Measurements from ENCODE around the gene KNDC1. TPM values are rescaled to one million over a fixed set of nuclear protein-coding genes. Genes with fewer than 3 reads are reported as not detected.

Gene KNDC1
- total RNA-seq, 1 experiment from 2014 or later: 15.7 TPM

DNA sequence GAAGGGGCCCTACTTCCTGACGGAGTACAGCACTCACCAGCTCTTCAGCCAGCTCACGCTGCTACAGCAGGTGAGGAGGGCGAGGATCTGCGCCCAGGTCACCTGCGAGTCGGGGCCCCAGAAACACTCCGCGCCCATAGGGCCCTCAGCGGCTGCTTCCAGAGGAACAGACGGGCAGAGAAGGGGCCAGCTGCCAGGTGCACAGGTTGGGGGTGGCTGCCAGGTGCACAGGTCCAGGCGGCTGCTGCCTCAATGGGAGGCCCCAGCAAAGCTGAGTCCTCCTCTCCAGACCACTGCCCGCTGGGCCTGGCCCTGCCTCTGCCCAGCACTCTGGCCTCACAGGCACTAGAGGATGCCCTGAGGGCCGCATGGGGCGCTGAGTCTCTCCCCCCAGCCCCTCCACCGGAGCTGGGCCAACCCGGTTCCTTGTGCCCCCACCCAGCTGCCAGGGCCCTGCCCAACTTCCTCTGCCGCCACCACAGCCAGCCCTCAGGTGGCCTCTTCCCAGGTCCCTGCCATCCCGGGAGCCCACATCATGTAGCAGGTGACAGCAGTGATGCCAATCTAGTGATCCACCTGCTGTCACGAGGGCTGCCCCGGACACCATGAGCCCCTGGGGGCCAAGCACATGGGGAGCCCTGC is 53.0 kb downstream of the KNDC1 start:
- H3K79me1 ChIP-seq (ENCODE audit: insufficient read depth, low read depth, low read length, poor library complexity, severe bottlenecking): no peaks in the 10 kb centered on the region
- no peak overlapping the region for H2BK20ac ChIP-seq (ENCODE audit: low read depth, low read length, poor library complexity, severe bottlenecking)
- no peak overlapping the region for H3T11ph ChIP-seq (ENCODE audit: low read length)
- H3K23me2 ChIP-seq (ENCODE audit: insufficient read length, low read depth, low read length, poor library complexity, severe bottlenecking): no peaks in the 10 kb centered on the region
- Mint-ChIP-seq H3K9me3 (peaks cover 2 to 5% of the 10 kb centered on the region in 2 experiments; a peak in 2 of 5 replicates), H3K27ac (no peak overlapping the region), H3K27me3 (ENCODE audit: low read depth) (peaks cover 2% of the 10 kb centered on the region), H3K4me3 (no peak overlapping the region), H3K4me1 (peaks cover under 1 to 4% of the 10 kb centered on the region in 2 experiments; a peak in 2 of 4 replicates), H3K36me3 (ENCODE audit: insufficient read depth in 1 of 3, low read depth in 3 of 3) (peaks cover 2 to 20% (median 12%) of the 10 kb centered on the region in 3 experiments; a peak in 5 of 7 replicates)
- no peaks in the 10 kb centered on the region for H3K4me1 ChIP-seq (ENCODE audit: insufficient read depth, low read length)
- no peak overlapping the region for H3K4ac ChIP-seq (ENCODE audit: low read depth, low read length)
- TF ChIP-seq, protein P1, sequence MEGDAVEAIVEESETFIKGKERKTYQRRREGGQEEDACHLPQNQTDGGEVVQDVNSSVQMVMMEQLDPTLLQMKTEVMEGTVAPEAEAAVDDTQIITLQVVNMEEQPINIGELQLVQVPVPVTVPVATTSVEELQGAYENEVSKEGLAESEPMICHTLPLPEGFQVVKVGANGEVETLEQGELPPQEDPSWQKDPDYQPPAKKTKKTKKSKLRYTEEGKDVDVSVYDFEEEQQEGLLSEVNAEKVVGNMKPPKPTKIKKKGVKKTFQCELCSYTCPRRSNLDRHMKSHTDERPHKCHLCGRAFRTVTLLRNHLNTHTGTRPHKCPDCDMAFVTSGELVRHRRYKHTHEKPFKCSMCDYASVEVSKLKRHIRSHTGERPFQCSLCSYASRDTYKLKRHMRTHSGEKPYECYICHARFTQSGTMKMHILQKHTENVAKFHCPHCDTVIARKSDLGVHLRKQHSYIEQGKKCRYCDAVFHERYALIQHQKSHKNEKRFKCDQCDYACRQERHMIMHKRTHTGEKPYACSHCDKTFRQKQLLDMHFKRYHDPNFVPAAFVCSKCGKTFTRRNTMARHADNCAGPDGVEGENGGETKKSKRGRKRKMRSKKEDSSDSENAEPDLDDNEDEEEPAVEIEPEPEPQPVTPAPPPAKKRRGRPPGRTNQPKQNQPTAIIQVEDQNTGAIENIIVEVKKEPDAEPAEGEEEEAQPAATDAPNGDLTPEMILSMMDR (conservative IDR thresholded peaks at IDR 0.05): no peak
- no peaks in the 10 kb centered on the region for H3K27me3 ChIP-seq (ENCODE audit: insufficient read depth, low read length)
- H2BK12ac ChIP-seq (ENCODE audit: insufficient read length, low read depth, low read length): no peak overlapping the region
- H3K9ac ChIP-seq (ENCODE audit: extremely low read depth, insufficient read length, low read length): no peak overlapping the region
- no peak overlapping the region for H3K18ac ChIP-seq (ENCODE audit: insufficient read length, low read depth, low read length)
- no peak overlapping the region for H2AK5ac ChIP-seq (ENCODE audit: insufficient read length, low read length)
- H3K9me3 ChIP-seq (ENCODE audit: control insufficient read depth, low read depth, low read length): no peaks in the 10 kb centered on the region
- H3K79me2 ChIP-seq (ENCODE audit: insufficient read depth, low read length): no peaks in the 10 kb centered on the region
- H4K20me1 ChIP-seq (ENCODE audit: control insufficient read depth, insufficient read depth, insufficient read length): no peaks in the 10 kb centered on the region
- no peak overlapping the region for H3K27ac ChIP-seq (ENCODE audit: insufficient read length, low read depth, low read length)
- DNase-seq: no peak
- no peak overlapping the region for H3K23ac ChIP-seq (ENCODE audit: insufficient read length, low read depth, low read length)
- H4K8ac ChIP-seq (replicated peaks; ENCODE audit: insufficient read length, low read depth, low read length): no peak overlapping the region
- H3K4me2 ChIP-seq (ENCODE audit: insufficient read depth, insufficient read length, low read length): no peak overlapping the region
- no peak overlapping the region for H4K5ac ChIP-seq (ENCODE audit: insufficient read length, low read depth, low read length)
- H2BK120ac ChIP-seq (ENCODE audit: low read depth, low read length, poor library complexity, severe bottlenecking): no peak overlapping the region
- H3K14ac ChIP-seq (ENCODE audit: insufficient read depth, low read length): no peak overlapping the region
- no peak overlapping the region for H3K56ac ChIP-seq (ENCODE audit: insufficient read length, low read depth, low read length)
- no peak overlapping the region for H4K91ac ChIP-seq (ENCODE audit: insufficient read length, low read depth, low read length)
- no CpG with 5 or more reads among the region's 20 CpGs for WGBS (ENCODE audit: extremely low coverage, insufficient read length, low lambda C conversion rate)
- no peak overlapping the region for H2BK15ac ChIP-seq (ENCODE audit: low read depth, low read length)
- no peak overlapping the region for H2BK5ac ChIP-seq (ENCODE audit: insufficient read length, low read length)
- H2AFZ ChIP-seq (ENCODE audit: low read length): no peak overlapping the region

Measured in H9 (cell line).